IMR-90 (cell line): ENCODE data around the gene CDH1.

Experiments
- BHLHE40 ChIP-seq: fragments of 150-350 bp; IDR thresholded peaks from 2 replicates; pipeline ENCODE4 v1.6.1; 2016; ENCODE audit warnings: mild to moderate bottlenecking, low read depth, low read length
- CEBPB ChIP-seq: IDR thresholded peaks from 2 replicates; pipeline ENCODE4 v1.6.1; 2012; ENCODE audit warnings: low read depth, low read length, improper control_type of control experiment
- CTCF ChIP-seq: conservative IDR thresholded peaks from 2 replicates; pipeline ENCODE4 v1.5.1; 2012; ENCODE audit warnings: mild to moderate bottlenecking, low read depth, low read length, improper control_type of control experiment
- ELK1 ChIP-seq: fragments of 150-350 bp; IDR thresholded peaks from 2 replicates; pipeline ENCODE4 v1.6.1; 2016; ENCODE audit warnings: low read depth, mild to moderate bottlenecking, low read length, moderate library complexity, borderline replicate concordance
- MAFK ChIP-seq: IDR thresholded peaks from 2 replicates; pipeline ENCODE4 v1.6.1; 2012; ENCODE audit warnings: low read depth, low read length, improper control_type of control experiment
- MXI1 ChIP-seq: IDR thresholded peaks from 2 replicates; pipeline ENCODE4 v1.6.1; 2012; ENCODE audit warnings: low read depth, mild to moderate bottlenecking, low read length, moderate library complexity, borderline replicate concordance
- NFE2L2 ChIP-seq: fragments of 150-350 bp; IDR thresholded peaks from 2 replicates; pipeline ENCODE4 v1.6.1; 2016; ENCODE audit warnings: low read depth, mild to moderate bottlenecking, low read length
- POLR2A ChIP-seq: IDR thresholded peaks from 2 replicates; pipeline ENCODE4 v1.6.1; 2012; ENCODE audit warnings: mild to moderate bottlenecking, low read depth, low read length
- SMC3 ChIP-seq: fragments of 150-350 bp; IDR thresholded peaks from 2 replicates; pipeline ENCODE4 v1.6.1; 2016; ENCODE audit warnings: low read depth, mild to moderate bottlenecking, antibody characterized with exemption, low read length, moderate library complexity

GRCh38 chr16:68785715-68786114 lies 48.6 kb downstream of the CDH1 start:
- no peak for TF ChIP-seq CTCF
- TF ChIP-seq POLR2A: no peak
- no peak for TF ChIP-seq MAFK
- TF ChIP-seq ELK1: no peak
- no peak for TF ChIP-seq BHLHE40
- no peak for TF ChIP-seq NFE2L2
- TF ChIP-seq MXI1: no peak
- no peak for TF ChIP-seq SMC3
- TF ChIP-seq CEBPB: no peak
